HG02981 (cell line): Measurements from ENCODE around the gene GSTA5.
"Not testable (repeated sequence)": the region's sequence is repeated elsewhere in the genome, so short reads cannot be mapped to it uniquely, and the experiment has no call there.

Source experiments
- ATAC-seq: cut with Tn5 transposase; IDR thresholded peaks from one replicate; pipeline ENCODE4 v1.9.1; 2021; ENCODE audit warnings: mild to moderate bottlenecking, moderate library complexity; ENCODE audit not compliant: unreplicated experiment

Gene GSTA5

DNA sequence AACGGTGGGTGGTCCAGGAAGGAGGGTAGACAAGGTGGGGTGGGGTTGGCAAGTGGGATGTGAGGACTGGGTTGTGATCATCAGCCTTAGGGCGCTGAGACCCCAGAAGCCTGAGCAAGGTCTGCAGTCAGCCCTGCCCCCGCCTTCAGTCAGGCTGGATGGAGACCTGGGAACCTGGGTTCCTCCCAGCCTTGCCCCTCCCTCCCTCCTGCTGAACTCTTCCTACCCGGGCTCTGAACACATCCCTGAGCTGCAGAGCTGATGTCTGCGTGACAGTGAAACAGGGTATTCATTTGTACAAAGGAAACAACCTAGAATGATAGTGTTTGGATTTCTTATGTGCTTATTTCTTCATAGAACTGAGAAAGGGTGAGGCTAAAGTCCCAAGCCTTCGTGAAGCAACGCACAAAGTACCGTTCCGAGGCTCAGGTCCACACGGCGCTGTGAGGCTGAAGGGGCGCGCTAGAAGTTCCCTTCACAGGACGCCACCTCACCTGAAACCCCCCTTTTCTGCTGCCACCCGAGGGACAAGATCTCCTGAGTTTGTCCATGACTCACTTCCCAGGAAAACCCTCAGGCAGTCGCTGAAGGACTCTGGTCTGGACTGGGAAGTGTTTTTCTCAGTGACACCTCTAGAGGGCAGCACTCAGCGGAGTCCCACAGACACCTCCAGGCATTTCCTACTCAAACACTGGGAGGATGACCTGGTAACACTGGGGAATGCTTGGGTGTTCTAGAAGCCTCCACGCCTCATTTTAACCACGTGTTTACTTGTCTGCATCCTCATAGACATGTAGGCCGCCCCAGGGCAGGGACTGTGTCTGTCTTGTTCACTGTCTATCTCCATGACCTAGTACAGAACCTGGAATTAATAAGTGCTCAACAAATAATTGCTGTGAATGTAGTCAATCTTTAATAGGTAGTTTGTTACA lies 1.2 kb downstream of the GSTA5 start:
- ATAC-seq, result no peak

DNA sequence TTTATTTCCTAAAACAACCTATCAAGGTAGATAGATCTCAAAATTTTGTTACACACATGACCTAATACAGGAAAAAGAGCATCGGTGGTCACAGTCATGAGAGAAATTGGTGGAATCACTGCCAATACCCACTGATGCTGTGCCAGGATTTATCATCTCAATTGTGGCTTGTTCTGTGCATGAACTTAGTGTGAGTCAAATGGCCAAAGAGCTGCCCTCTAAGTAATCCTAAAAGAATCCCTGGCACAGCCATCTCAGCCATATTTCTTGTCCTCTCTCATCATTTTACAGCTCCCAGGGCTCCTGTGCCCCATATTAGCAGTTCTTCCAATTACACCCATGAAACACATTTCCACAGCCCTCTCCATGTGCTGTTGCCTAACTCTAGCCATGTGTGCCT lies 6.1 kb downstream of the GSTA5 start:
- ATAC-seq, result no peak

DNA sequence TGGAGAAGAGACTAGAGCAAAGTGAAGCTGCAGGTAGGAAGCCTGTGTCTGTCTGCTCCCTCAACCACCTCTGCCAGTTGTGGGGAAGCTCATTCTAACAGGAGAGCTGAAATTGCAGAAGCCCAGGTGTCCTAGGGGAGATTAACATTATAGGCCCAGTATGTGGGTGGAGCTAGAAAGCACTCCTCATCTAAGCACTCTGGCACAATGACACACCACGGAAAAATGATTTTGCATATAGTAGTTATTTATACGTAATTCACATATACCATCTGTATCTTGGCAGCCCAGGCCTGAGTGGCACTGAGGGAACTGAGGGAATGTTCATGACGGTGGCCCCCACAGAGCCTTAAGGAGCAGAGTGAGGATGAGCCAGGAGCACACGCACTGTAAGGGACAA lies 9.7 kb downstream of the GSTA5 start:
- ATAC-seq, result not testable (repeated sequence)

DNA sequence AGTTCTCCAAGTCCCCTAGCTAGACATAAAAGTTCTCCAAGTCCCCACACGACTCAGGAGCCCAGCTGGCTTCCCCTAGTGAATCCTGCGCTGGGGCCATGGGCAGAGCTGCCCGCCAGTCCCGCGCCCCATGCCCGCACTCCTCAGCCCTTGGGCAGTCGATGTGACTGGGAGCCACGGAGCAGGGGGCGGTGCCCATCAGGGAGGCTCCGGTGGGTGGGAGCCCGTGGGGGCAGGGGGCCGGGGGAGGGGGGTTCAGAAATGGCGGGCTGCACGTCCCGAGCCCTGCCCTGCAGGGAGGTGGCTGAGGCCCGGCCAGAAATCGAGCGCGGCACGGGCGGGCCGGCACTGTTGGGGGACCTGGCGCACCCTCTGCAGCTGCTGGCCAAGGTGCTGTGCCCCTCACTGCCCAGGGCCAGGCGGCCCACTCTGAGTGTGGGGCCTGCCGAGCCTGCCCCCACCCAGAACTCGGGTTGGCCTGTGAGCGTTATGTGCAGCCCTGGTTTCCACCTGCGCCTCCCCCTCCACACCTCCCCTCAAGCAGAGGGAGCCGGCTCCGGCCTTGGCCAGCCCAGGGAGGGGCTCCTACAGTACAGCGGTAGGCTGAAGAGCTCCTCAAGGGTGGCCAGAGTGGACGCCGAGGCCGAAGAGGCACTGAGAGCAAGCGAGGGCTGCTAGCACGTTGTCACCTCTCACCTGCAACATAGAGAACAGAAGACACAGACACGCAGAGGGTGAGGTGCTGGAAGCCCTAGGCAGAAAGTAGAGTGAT lies 11.4 kb downstream of the GSTA5 start:
- ATAC-seq, result no peak

DNA sequence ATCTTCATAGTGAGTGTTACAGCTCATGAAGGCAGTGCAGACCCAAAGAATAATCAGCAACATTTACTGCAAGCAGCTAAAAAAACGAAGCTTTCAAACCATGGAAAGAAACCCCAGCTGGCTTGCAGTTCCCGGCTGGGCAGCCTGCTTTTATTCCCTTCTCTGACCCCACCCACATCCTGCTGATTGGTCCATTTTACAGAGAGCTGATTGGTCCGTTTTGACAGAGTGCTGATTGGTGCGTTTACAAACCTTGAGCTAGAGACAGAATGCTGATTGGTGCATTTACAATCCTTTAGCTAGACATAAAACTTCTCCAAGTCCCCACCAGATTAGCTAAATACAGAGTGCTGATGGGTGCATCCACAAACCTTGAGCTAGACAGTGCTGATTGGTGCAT lies 12.0 kb downstream of the GSTA5 start:
- not testable (repeated sequence) for ATAC-seq

DNA sequence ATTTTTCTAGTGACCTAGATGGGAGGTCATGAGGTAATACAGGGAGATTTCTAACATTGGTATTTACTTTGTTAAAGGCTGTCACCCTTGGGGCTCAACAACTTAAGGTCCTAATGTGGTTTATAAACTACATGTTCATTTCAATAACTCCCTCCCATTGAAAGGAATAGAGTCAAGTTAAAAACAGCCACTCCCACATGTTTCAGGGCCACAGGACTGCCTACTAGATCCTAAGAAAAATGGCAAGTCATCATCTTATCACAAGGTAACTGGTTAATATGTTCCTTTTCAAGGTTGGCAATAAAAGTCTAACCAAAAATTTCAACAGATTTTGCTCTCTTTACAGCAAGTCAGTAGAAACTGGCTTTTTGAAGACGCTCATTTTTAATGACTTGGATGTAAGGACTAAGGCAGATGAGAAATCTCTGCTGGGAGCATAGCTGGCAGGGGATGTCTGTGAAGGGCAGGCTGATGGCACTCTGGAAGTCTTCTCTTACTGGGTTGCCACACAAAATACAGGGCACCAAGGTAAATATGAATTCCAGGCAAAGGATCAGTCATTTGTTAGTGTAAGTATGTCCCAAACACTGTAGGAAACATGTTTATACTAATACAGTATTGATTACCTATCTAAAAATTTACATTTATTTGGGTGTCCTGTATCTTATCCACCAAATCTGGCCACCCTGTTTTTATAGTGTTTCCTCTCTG lies 13.4 kb downstream of the GSTA5 start:
- not testable (repeated sequence) for ATAC-seq

DNA sequence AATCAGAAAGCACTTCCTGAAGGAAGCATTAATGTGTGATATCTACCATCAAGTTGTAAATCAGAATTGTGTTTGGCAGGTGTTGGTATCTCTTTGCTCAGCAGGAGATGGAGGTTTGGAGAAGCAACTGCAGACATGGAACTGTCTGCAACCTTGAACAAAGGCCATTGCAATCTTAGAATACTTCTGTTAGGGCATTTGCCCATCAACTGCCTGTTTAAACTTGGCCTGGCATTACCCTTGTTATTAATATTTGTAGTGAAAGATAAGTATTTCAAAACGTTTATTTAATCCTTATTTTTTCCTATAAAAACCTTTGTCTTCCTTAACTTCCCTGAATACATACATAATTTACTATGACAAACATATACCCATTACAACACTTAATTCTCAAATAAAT lies 14.1 kb downstream of the GSTA5 start:
- ATAC-seq, result no peak

DNA sequence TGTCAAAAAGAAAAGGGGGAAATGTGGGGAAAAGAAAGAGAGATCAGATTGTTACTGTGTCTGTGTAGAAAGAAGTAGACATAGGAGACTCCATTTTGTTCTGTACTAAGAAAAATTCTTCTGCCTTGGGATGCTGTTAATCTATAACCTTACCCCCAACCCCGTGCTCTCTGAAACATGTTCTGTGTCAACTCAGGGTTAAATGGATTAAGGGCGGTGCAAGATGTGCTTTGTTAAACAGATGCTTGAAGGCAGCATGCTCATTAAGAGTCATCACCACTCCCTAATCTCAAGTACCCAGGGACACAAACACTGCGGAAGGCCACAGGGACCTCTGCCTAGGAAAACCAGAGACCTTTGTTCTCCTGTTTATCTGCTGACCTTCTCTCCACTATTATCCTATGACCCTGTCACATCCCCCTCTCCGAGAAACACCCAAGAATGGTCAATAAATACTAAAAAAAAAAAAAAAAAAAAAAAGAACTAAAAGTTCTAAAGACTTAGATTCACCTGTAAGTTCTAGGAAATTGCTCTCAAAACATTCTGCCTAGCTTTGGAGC lies 14.6 kb downstream of the GSTA5 start:
- not testable (repeated sequence) for ATAC-seq

DNA sequence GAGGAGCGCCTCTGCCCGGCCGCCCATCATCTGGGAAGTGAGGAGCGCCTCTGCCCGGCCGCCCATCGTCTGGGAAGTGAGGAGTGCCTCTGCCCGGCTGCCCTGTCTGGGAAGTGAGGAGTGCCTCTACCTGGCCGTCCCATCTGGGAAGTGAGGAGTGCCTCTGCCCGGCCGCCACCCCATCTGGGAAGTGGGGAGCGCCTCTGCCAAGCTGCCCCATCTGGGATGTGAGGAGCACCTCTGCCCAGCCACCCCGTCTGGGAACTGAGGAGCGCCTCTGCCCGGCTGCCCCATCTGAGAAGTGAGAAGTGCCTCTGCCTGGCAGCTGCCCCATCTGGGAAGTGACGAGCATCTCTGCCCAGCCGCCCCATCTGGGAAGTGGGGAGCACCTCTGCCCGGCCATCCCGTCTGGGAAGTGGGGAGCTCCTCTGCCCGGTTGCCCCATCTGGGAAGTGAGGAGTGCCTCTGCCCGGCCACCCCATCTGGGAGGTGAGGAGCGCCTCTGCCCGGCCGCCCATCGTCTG lies 15.3 kb downstream of the GSTA5 start:
- not testable (repeated sequence) for ATAC-seq

DNA sequence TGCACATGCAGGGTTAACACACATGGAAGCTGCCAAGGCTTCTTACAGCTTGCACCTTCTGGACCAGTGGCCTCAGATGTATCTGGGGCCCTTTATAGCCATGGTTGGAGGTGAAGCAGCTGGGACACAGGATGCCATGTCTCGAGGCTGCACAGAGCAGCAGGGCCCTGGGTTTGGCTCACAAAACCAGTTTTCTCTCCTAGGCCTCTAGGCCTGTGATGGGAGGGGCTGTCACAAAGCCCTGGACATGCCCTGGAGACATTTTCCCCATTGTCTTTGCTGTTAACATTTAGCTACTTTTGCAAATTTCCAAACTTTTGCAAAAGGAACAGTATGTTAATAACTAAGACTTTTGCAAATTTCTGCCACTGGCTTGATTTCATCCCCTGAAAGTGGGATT lies 18.8 kb downstream of the GSTA5 start:
- no peak for ATAC-seq

DNA sequence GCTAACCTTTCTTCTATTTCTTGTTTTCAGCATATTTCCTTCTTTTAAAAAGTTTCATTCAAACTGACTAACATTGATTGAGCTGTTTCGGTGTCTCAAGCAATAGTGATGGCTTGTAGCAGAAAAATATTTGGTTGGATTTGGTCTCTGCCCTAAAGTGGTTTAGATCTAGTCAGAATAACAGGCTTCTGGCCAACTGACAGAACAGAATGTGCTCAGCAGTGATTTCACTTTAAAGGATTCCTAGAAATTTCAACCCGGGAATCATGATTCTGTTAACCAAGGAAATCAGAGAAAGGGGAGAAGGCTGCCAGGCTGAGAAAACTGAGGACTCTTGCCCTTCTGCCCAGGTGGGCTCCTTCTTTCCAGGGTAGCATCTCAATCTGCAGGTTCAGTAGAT lies 20.4 kb downstream of the GSTA5 start:
- no peak for ATAC-seq

DNA sequence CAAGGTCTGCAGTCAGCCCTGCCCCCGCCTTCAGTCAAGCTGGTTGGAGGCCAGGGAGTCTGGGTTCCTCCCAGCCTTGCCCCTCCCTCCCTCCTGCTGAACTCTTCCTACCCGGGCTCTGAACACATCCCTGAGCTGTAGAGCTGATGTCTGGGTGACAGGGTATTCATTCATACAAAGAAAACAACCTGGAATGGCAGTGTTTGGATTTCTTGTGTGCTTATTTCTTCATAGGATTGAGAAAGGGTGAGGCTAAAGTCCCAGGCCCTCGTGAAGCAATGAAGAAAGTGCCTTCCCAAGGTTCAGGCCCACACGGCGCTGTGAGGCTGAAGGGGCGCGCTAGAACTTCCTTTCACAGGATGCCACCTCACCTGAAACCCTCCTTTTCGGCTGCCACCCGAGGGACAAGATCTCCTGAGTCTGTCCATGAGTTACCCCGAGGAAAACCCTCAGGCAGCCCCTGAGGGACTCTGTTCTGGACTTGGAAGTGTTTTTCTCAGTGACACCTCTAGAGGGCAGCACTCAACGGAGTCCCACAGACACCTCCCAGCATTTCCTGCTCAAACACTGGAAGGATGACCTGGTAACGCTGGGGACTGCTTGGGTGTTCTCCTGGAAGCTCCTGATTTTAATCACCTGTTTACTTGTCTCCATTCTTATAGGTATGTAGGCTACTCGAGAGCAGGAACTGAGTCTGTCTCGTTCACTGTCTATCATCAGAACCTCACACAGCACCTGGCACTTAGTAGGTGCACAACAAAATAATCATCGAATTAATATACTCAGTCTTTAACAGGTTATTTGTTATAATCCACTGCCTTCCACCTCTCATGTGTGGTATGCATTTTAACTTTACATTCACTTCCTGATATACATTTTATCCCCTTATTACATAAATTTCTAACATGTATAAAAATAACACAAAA lies 25.2 kb downstream of the GSTA5 start:
- peak; percentile 93 for ATAC-seq

DNA sequence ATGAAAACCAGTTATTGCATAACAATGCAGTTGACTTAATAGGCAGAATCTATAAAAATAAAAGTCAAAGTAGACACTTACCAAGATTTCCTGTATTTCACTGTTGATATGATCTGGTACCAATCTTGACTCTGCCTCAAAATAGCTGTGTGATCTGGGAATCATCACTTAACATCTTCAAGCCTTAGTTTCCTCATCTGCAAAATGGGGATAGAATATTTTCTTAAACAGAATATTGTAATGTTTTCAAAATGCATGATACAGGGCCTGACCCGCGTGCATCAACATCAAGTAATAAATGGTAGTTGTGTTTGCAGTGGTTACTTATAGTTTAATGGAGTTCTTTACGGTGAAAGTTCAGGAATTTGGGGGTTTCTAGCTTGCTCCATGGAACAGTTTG lies 26.1 kb downstream of the GSTA5 start:
- ATAC-seq, result not testable (repeated sequence)

DNA sequence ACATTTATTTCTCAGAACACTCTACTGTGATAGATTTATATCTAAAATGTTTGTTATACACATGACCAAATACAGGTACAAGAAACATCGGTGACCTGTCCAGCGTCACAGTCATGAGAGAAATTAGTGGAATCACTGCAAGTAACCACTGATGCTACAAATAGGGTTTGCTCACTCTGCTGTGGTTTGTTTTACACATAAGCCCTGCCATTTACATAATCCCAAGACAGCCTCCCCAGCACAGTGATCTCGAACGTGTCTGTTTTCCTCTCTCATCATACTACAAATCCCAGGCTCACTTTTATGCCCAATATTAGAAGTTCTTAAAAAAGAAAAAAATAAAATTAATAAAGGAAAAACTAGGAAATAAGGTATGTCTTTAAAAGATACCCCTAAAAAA lies 30.8 kb downstream of the GSTA5 start:
- not testable (repeated sequence) for ATAC-seq

DNA sequence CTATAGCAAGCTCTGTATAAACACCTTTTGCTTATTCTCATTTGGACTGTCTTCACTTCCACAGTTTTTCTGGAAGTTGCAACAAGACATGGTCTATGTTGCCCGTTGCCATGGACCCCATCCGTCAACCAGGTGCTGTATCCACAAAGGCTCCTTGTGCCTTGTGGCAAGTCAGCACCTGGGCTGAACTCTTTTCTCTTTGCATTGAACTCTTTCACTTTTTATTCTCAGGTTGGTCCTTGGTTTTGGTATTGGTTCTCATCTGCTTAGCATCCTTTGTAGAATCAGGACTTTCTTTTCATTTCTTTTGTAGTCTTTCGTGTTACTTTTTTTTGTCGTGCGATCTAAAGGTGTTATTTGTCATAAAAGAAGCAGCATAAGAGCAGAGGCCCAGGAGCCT lies 32.0 kb downstream of the GSTA5 start:
- ATAC-seq, result no peak

DNA sequence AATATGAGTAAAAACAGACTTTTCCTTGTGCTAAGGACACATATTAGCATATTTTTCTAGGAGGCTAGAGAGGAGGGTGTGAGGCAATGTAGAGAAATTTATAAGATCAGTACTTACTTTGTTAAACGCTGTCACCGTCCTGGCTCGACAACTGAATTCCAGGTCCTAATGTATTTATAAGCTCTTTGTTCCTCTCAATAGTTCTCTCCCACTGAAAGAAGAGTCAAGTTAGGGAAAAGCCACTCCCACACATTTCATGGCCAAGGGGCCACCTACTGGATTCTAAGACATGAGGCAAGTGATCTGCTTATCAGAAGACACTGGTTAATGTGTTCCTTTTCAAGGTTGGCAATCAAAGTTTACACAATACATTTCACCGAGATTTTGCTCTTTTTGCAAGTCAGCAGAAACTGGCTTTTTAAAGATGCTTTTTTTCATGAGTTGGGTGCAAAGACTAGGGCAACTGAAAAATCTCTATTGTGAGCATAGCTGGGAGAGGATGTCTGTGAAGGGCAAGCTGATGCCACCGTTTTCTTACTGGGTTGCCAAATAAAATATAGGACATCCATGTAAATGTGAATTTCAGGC lies 36.9 kb downstream of the GSTA5 start, which contains the start of gene GSTA1:
Gene GSTA1 (minus strand): TSS at position 149 of the 588 bp plus-strand sequence. CDS start 4,549 bp downstream, outside the sequence.
- ATAC-seq, result not testable (repeated sequence)

DNA sequence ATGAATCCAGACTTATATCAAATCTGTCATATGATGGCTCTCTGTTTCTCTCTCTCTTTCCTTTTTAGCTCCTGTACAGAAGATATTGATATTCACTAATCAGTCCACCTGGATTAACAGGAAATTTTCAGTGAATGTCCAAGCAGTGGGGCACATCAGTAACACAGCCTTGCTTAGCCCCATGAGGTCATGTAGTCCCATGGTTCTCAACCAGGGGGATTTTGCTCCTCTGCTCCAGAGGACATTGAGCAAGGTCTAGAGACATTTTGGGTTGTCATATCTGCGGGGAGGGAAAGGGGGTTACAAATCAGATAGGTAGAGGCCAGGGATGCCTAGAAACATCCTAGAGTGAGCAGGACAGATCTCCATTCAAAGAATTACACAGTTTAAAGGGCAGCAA lies 37.8 kb downstream of the GSTA5 start:
- no peak for ATAC-seq

DNA sequence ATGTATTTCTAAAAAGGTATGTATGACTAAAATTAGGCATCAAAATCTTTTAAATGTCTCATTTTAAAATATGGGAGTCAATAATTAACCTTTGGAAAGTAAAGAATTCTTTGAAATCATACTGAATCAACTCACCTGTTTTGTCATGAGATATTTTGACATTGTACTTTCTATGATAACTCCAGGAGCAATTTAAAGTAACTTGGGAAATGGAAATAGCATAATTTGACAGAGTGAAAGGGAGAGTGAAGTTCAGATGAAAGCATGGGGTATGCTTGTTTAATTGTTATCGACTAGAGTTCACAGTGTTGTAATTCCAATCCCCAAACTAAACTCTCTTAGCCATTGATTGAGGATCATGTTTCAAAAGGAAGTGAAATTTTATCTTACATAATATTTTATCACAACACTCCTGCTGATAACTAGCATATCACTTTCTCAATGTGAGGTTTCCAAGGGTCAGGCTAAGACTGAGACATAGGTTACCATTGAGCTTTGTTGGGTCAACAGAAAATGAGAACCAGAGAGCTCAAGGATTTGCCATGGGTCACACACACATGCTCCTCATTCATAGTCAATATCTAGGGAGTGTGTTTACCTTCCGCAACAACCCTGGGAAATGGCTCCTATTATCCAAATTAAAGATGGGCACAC lies 39.3 kb downstream of the GSTA5 start:
- no peak for ATAC-seq

DNA sequence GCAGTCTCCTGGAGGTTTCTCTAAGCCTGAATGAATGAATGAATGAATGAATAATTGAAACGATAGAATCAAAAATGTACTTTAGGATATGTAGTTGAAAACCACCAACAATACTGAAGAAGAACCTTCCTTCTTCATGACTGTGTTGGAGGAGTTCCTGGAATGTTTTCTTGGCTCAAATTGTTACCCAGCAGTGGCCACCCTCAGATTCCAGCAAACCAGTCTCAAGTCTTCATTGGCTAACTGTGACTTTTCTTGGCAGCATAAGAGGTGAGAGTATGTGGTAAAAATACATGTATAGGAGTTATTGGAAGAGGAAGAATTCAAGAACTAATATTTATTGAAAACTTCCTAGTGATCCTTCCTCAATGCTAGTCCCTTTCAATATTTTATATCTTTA lies 41.3 kb downstream of the GSTA5 start:
- ATAC-seq, result not testable (repeated sequence)
